Thymus (tissue), 11 donors: Measurements from ENCODE around the gene BNC1. TPM values are rescaled to one million over a fixed set of nuclear protein-coding genes. Genes with fewer than 3 reads are reported as not detected.
A peak's percentile ranks its signal among the peaks of the same experiment; 100 is the strongest.

ENCODE experiments used
- DNase-seq, 9 donors: peaks; one replicate each; pipeline ENCODE4 v3.0.0-alpha.2; 2013; ENCODE audit warnings: low spot score in 9 of 9, low read depth in 6 of 9, missing footprints in 1 of 9
- H3K27ac ChIP-seq, 2 donors: one replicate each; pipeline ENCODE4 v1.5.1; 2013; ENCODE audit warnings: control low read depth in 1 of 2, low read depth in 1 of 2, low read length in 1 of 2, mild to moderate bottlenecking in 1 of 2, moderate library complexity in 1 of 2
- H3K27me3 ChIP-seq, 2 donors: one replicate each; pipeline ENCODE4 v1.5.1; 2013; ENCODE audit warnings: low read length in 1 of 2; ENCODE audit not compliant: control insufficient read depth in 2 of 2, insufficient read depth in 1 of 2
- H3K36me3 ChIP-seq, 2 donors: one replicate each; pipeline ENCODE4 v1.5.1; 2013; ENCODE audit warnings: low read length in 1 of 2, mild to moderate bottlenecking in 1 of 2, moderate library complexity in 1 of 2; ENCODE audit not compliant: control insufficient read depth in 2 of 2, insufficient read depth in 2 of 2
- H3K4me1 ChIP-seq, 2 donors: one replicate each; pipeline ENCODE4 v1.5.1; 2013; ENCODE audit warnings: low read length in 2 of 2; ENCODE audit not compliant: control insufficient read depth in 2 of 2, insufficient read depth in 2 of 2
- H3K4me3 ChIP-seq, 2 donors: one replicate each; pipeline ENCODE4 v1.5.1; 2013; ENCODE audit warnings: low read length in 2 of 2, control low read depth in 1 of 2, mild to moderate bottlenecking in 1 of 2
- H3K9me3 ChIP-seq, 2 donors: one replicate each; pipeline ENCODE4 v1.5.1; 2013; ENCODE audit warnings: low read length in 1 of 2, mild to moderate bottlenecking in 1 of 2; ENCODE audit not compliant: control insufficient read depth in 2 of 2, insufficient read depth in 1 of 2
- WGBS: extraction: QIAGEN DNeasy Blood & Tissue Kit; methylation state at CpG from one replicate; pipeline ENCODE4 v1.1.7; 2013; 5-methylcytosine and 5-hydroxymethylcytosine counted together
- polyA plus RNA-seq: library from polyadenylated mRNA; stranded (reverse); fragments of 200-250 nt; gene quantifications from one replicate; pipeline ENCODE4 v1.2.3, GENCODE V29; 2013
- total RNA-seq: library from RNA; stranded (reverse); fragments of 120-200 nt; gene quantifications from one replicate; pipeline ENCODE4 v1.2.4, GENCODE V29; 2013
- donor health status: healthy.

Gene BNC1
- total and polyA plus RNA-seq, 2 donors = 1.7 to 6.8 TPM

DNA sequence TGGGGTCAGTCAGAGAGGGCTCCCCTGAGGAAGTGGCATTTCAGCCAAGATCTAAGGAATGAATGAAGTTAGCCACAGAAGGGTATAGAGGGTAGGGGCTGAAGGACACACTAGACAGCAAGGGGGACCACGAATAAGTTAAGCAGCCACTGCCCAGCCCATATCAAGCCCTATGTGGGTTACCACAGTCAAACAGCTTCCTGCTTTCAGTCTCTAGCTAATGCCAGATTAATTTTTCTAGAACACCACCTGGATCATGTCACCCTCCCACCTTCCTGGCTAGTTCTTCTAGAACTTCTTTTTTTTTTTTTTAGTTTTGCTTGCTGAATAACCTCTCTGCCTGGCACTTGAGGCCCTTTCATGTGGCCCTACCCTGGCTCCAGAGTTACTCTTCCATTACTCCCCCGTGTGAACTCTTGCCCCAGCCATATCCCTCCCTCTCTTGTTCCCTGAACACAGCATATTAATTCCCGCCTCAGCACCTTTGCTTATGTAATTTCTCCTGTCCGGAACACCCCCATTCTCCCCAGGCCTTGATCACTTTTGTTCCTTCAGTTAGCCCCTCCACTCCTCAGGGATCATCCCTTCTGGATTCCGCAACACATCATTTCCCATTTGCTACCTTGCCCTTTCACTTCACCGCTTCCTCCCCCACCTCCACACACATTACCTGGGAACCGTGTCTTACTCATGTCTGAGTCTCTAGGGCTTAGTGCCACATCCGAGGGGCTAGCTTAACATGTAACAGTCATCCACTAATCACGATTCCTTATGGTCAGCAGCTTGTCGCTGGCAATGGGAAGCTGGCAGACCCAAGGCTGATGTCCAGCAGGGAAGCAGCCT lies 20.6 kb upstream of the BNC1 start:
- WGBS = 76% methylated on average over 10 of the region's 10 CpGs
- H3K36me3 ChIP-seq = no peaks in the 10 kb centered on the region
- H3K27me3 ChIP-seq = peaks cover 0 to 9% of the 10 kb centered on the region in 2 donors
- no peaks in the 10 kb centered on the region for H3K9me3 ChIP-seq
- no peak overlapping the region for H3K4me3 ChIP-seq
- H3K4me1 ChIP-seq = no peaks in the 10 kb centered on the region
- peak overlapping the region in 1 of 2 donors; percentile 43 for H3K27ac ChIP-seq
- no peak for DNase-seq

DNA sequence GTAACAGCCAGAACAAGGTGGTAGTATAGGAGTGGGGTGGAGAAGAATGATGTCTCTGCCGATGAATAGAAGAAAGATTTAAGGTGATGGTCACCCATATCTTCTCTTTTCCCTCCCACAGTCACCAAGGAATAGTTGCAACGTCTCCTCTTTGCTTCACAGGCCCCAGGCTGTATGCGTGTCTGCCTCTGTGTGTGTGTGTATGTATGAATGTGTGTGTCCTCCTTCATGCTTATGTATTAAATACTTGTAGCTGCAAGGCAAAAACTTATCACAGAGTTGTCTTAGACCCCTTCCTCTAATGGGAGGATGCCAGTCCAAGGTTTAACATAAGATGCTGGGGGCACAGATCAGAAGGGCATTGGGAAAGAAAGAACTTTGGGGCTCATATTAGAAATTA lies 19.1 kb upstream of the BNC1 start:
- no peaks in the 10 kb centered on the region for H3K4me1 ChIP-seq
- 93% methylated on average over 3 of the region's 3 CpGs for WGBS
- no peak overlapping the region for H3K27ac ChIP-seq
- H3K27me3 ChIP-seq = peaks cover 0 to 9% of the 10 kb centered on the region in 2 donors
- H3K9me3 ChIP-seq = no peaks in the 10 kb centered on the region
- H3K36me3 ChIP-seq = no peaks in the 10 kb centered on the region
- no peak overlapping the region for H3K4me3 ChIP-seq
- DNase-seq = no peak

DNA sequence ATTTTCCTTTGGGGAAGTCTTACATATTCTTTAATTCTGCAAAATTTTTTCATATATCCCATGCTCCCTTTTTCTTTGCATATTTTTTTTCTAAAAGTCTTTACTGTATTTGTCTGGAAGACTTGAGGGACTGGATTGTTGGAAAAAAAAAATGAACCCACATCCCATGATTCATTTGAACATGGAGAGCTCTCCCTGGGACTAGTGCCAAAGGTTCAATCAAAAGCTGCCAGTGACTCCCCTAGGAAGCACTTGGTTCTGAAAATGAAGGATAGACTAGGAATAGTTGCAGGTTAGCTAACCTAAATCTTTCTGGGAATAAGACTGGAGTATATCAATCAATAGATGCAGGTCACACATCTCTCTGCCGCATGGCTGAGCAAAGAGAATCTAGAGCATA lies 16.4 kb upstream of the BNC1 start:
- WGBS = 96% methylated on average over 1 of the region's 1 CpG
- no peaks in the 10 kb centered on the region for H3K4me1 ChIP-seq
- no peak overlapping the region for H3K4me3 ChIP-seq
- DNase-seq = no peak
- no peaks in the 10 kb centered on the region for H3K36me3 ChIP-seq
- peaks cover 0 to 5% of the 10 kb centered on the region in 2 donors for H3K27me3 ChIP-seq
- no peaks in the 10 kb centered on the region for H3K9me3 ChIP-seq
- H3K27ac ChIP-seq = no peak overlapping the region

DNA sequence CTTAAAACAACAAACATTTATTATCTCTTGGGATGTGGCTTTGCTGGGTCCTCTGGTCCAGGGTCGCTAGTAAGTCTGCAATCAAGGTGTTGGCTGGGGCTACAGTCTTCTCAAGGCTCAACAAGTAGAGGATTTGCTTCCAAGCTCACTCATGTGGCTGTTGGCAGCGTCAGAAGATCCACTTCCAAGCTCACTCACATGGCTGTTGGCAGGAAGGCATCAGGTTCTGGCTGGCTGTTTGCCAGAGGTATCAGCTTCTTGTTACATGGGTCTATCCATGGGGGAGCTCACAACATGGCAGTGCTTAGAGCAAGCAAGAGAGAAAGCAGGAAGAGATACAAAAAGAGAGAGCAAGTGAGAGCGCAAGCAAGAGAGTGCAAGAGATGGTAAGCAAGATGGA lies 15.0 kb upstream of the BNC1 start:
- no peak for DNase-seq
- no peaks in the 10 kb centered on the region for H3K27me3 ChIP-seq
- WGBS = 75% methylated on average over 3 of the region's 3 CpGs

DNA sequence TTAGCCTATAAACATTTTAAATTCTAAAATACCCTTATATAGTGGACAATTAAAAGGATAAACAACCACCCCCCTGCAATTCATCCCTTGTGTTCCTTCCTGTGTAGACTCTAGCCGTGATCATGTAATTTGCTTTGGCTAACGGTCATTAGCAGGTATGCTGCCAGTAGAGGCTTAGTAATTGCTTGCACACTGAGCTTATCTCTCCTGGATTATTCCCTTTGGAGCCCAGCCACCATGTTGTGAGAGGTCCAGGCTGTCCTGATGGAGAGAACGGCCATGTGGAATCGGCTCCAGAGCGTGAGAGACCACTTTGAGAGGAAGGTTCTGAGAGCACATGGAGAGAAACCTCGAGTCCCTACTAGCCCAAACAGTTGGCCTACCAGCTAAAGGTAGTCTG lies 11.0 kb upstream of the BNC1 start:
- no peaks in the 10 kb centered on the region for H3K36me3 ChIP-seq
- WGBS = 93% methylated on average over 6 of the region's 6 CpGs
- H3K9me3 ChIP-seq = no peaks in the 10 kb centered on the region
- no peaks in the 10 kb centered on the region for H3K4me1 ChIP-seq
- H3K4me3 ChIP-seq = no peak overlapping the region
- no peaks in the 10 kb centered on the region for H3K27me3 ChIP-seq
- no peak for DNase-seq
- H3K27ac ChIP-seq = no peak overlapping the region

More for the DNA sequence above, 15.0 kb upstream of the BNC1 start:
- Histone ChIP-seq H3K4me3 (no peak overlapping the region), H3K9me3 (no peaks in the 10 kb centered on the region), H3K27ac (no peak overlapping the region), H3K4me1 (no peaks in the 10 kb centered on the region), H3K36me3 (no peaks in the 10 kb centered on the region)

DNA sequence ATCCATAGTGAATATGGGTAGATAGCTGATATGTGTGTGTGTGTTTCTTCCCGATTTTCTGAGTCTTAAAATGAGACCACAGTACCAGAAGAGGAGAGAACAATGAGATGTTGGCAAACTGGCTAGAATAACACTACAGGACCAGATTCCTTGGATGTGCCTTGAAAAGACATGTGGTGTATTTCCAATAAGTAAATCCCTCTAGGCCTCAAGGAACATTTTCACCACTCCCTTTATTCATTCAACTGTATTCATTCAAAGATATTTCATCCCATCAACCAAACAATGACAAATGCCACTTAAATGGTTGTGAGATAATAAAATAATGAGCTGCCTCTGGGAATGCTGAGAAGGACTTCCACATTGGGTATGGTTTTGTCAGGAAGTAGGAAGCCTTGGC lies 8.7 kb upstream of the BNC1 start:
- Histone ChIP-seq H3K27ac (no peak overlapping the region), H3K36me3 (no peaks in the 10 kb centered on the region), H3K27me3 (peaks cover 0 to 8% of the 10 kb centered on the region in 2 donors), H3K9me3 (no peaks in the 10 kb centered on the region), H3K4me1 (no peaks in the 10 kb centered on the region), H3K4me3 (no peak overlapping the region)
- no peak for DNase-seq
- WGBS = 80% methylated on average over 1 of the region's 1 CpG

DNA sequence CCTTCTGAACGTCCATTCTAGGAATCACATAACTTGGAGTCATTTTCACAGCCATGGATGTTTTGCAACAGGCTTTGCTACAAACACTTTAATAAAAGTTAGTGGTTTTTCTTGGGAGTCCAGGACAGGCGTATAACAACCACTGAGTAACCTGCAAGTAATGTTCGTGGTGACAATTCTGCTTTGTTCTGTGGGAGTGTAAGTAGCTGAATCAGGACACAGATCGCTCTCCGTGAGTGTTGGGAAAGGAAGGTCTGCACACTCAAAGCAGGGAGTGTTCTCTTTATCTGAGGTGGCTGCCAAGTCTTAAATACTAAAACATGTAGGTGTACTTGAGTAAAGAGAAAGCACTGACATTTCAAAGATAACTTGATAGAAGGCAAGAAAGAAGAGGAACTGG lies 7.9 kb upstream of the BNC1 start:
- H3K4me1 ChIP-seq = no peaks in the 10 kb centered on the region
- DNase-seq = no peak
- no peaks in the 10 kb centered on the region for H3K36me3 ChIP-seq
- 76% methylated on average over 5 of the region's 5 CpGs for WGBS
- H3K27me3 ChIP-seq = peaks cover 2 to 12% of the 10 kb centered on the region in 2 donors
- no peak overlapping the region for H3K4me3 ChIP-seq
- no peaks in the 10 kb centered on the region for H3K9me3 ChIP-seq
- no peak overlapping the region for H3K27ac ChIP-seq

DNA sequence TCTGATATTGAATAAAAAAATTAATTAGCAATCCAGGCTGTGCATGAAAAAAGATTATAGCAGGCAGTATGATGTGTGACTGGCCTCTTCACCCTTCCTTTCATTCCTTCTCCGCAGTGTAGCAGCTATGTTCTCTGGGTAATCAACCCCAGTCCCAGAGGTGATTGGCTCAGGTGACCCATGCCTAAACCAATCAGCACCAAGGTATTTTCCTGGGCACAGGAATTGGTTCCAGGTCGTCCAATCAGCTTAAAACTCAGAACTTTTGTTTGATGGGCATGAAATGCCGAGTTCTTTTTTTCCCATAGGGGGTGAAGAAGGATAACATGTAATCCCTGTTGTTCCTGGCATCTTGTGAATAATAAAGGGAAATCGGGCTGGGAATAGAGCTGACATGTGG lies 5.8 kb upstream of the BNC1 start:
- H3K36me3 ChIP-seq = no peaks in the 10 kb centered on the region
- H3K4me3 ChIP-seq = no peak overlapping the region
- WGBS = 93% methylated on average over 4 of the region's 4 CpGs
- no peak for DNase-seq
- no peaks in the 10 kb centered on the region for H3K9me3 ChIP-seq
- no peak overlapping the region for H3K27ac ChIP-seq
- peaks cover 13 to 30% of the 10 kb centered on the region in 2 donors for H3K27me3 ChIP-seq
- no peaks in the 10 kb centered on the region for H3K4me1 ChIP-seq

DNA sequence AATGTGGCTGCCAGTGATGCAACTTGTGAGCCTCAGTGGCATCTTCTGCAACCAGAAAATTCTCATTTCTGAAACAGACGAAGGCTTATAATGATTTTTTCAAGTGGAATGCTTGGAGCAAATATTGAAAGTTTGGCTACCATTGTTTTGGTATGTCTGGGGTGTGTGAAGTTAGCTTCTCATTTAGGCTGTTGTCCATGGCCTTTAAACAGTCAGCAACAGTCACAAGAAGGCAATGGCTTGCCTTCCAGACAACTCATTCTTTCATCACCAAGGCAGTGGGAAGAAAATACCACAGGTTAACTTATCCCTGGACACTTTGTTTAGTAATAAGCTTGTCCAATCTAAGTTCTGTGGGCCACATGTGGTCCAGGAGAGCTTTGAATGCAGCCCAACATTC lies 4.7 kb upstream of the BNC1 start:
- H3K9me3 ChIP-seq = no peaks in the 10 kb centered on the region
- peaks cover 23 to 37% of the 10 kb centered on the region in 2 donors for H3K27me3 ChIP-seq
- 96% methylated on average over 1 of the region's 1 CpG for WGBS
- H3K27ac ChIP-seq = peak overlapping the region in 1 of 2 donors; percentile 18
- DNase-seq = no peak
- no peaks in the 10 kb centered on the region for H3K36me3 ChIP-seq
- H3K4me1 ChIP-seq = no peaks in the 10 kb centered on the region
- H3K4me3 ChIP-seq = no peak overlapping the region
